ENCODE measurements around the gene CADPS2. TPM values are rescaled to one million over a fixed set of nuclear protein-coding genes. Genes with fewer than 3 reads are reported as not detected.

The CADPS2 gene
- total and polyA plus RNA-seq, 2 donors (not counting 1 experiment from before 2014, with no cell fraction given) = not detected

DNA sequence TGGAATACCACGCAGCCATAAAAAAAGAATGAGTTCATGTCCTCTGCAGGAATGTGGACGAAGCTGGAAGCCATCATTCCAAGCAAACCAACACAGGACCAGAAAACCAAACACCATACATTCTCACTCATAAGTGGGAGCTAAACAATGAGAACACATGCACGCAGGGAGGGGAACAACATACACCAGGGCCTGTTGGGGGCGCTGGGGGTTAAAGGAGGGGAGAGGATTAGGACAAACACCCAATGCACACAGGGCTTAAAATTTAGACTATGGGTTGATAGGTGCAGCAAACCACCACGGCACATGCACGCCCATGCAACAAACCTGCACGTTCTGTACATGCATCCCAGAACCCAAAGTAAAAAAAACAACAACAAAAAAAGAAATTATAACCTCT is 210.6 kb downstream of the CADPS2 start:
- TF ChIP-seq EZH2 (IDR thresholded peaks at IDR 0.05; ENCODE audit: borderline replicate concordance, insufficient read depth, low read depth, low read length, poor library complexity, severe bottlenecking) = no peak
- TF ChIP-seq, protein P1, sequence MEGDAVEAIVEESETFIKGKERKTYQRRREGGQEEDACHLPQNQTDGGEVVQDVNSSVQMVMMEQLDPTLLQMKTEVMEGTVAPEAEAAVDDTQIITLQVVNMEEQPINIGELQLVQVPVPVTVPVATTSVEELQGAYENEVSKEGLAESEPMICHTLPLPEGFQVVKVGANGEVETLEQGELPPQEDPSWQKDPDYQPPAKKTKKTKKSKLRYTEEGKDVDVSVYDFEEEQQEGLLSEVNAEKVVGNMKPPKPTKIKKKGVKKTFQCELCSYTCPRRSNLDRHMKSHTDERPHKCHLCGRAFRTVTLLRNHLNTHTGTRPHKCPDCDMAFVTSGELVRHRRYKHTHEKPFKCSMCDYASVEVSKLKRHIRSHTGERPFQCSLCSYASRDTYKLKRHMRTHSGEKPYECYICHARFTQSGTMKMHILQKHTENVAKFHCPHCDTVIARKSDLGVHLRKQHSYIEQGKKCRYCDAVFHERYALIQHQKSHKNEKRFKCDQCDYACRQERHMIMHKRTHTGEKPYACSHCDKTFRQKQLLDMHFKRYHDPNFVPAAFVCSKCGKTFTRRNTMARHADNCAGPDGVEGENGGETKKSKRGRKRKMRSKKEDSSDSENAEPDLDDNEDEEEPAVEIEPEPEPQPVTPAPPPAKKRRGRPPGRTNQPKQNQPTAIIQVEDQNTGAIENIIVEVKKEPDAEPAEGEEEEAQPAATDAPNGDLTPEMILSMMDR (IDR thresholded peaks at IDR 0.05) = no peak
- H3K36me3 ChIP-seq (replicated peaks in 1 of 2; ENCODE audit: control extremely low read depth in 1 of 2, control insufficient read depth in 1 of 2, extremely low read depth in 1 of 2, insufficient read depth in 2 of 2, low read length in 1 of 2) = no peaks in the 10 kb centered on the region
- no peaks in the 10 kb centered on the region for H3K79me2 ChIP-seq (ENCODE audit: control insufficient read depth, insufficient read depth, low read length)
- H4K20me1 ChIP-seq (ENCODE audit: control insufficient read depth, insufficient read depth, low read length, poor library complexity, severe bottlenecking) = no peaks in the 10 kb centered on the region
- Mint-ChIP-seq H3K4me1 (no peaks in the 10 kb centered on the region), H3K9me3 (ENCODE audit: insufficient read depth) (peaks cover 9% of the 10 kb centered on the region), H3K27ac (no peak overlapping the region), H3K4me3 (no peak overlapping the region), H3K27me3 (no peaks in the 10 kb centered on the region)
- no peak overlapping the region for H2AFZ ChIP-seq (ENCODE audit: insufficient read depth, low read depth, low read length, poor library complexity, severe bottlenecking)
- H3K9ac ChIP-seq (ENCODE audit: low read length) = no peak overlapping the region
- CTCF ChIA-PET = no interaction called here
- no peak overlapping the region for H3K27ac ChIP-seq (ENCODE audit: low read length in 2 of 2)
- intact Hi-C loops (cut with micrococcal nuclease) = no loop called here
- no peak for ATAC-seq (ENCODE audit: low read depth)
- H3K4me1 ChIP-seq (ENCODE audit: control insufficient read depth in 2 of 2, insufficient read depth in 2 of 2, low read length in 2 of 2) = no peaks in the 10 kb centered on the region
- DNase-seq = no peak
- POLR2A ChIA-PET = no interaction called here
- no peaks in the 10 kb centered on the region for H3K27me3 ChIP-seq (replicated peaks in 1 of 4; ENCODE audit: control extremely low read depth in 1 of 4, control insufficient read depth in 3 of 4, insufficient read depth in 4 of 4, low read length in 3 of 4)
- no peak overlapping the region for H3K4me2 ChIP-seq (replicated peaks; ENCODE audit: low read depth, low read length, poor library complexity, severe bottlenecking)
- H3K9me3 ChIP-seq (ENCODE audit: control extremely low read depth in 1 of 3, control insufficient read depth in 2 of 3, insufficient read depth in 1 of 3, low read length in 2 of 3) = peaks cover 0 to 6% (median 0%) of the 10 kb centered on the region in 3 donors
- no peak overlapping the region for H3K4me3 ChIP-seq (ENCODE audit: control extremely low read depth in 1 of 5, extremely low read depth in 1 of 5, insufficient read depth in 1 of 5, low read depth in 2 of 5, low read length in 4 of 5)
- 100% methylated on average over 1 of the region's 7 CpGs for WGBS (ENCODE audit: insufficient coverage)

DNA sequence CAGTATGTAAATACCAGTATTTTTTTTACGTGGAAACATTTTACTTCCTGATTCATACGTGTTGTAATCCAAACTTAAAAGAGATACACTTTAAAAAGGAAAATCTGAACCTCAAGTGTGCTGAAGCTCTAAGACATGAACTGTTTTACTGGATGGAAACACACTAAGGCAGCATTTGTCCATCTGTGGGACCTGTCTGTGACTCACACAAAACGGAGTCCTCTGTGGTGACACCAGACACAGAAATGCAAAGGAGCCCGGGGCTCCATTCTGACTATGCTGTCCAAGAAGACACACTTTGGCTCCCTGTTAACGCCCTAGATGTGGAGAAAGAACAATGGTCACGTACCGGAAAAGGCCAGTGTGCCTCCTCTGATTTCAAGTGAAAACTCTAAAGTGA is 211.2 kb downstream of the CADPS2 start:
- no peak overlapping the region for H2AFZ ChIP-seq (ENCODE audit: insufficient read depth, low read depth, low read length, poor library complexity, severe bottlenecking)
- DNase-seq = no peak
- POLR2A ChIA-PET = no interaction called here
- H3K9me3 ChIP-seq (ENCODE audit: control extremely low read depth in 1 of 3, control insufficient read depth in 2 of 3, insufficient read depth in 1 of 3, low read length in 2 of 3) = peaks cover 0 to 6% (median 0%) of the 10 kb centered on the region in 3 donors
- H3K79me2 ChIP-seq (ENCODE audit: control insufficient read depth, insufficient read depth, low read length) = no peaks in the 10 kb centered on the region
- H3K36me3 ChIP-seq (replicated peaks in 1 of 2; ENCODE audit: control extremely low read depth in 1 of 2, control insufficient read depth in 1 of 2, extremely low read depth in 1 of 2, insufficient read depth in 2 of 2, low read length in 1 of 2) = no peaks in the 10 kb centered on the region
- H3K4me2 ChIP-seq (replicated peaks; ENCODE audit: low read depth, low read length, poor library complexity, severe bottlenecking) = no peak overlapping the region
- TF ChIP-seq, protein P1 (IDR thresholded peaks at IDR 0.05) = no peak
- no peak for TF ChIP-seq EZH2 (IDR thresholded peaks at IDR 0.05; ENCODE audit: borderline replicate concordance, insufficient read depth, low read depth, low read length, poor library complexity, severe bottlenecking)
- H3K9ac ChIP-seq (ENCODE audit: low read length) = no peak overlapping the region
- CTCF ChIA-PET = no interaction called here
- intact Hi-C loops (cut with micrococcal nuclease) = no loop called here
- H3K27me3 Mint-ChIP-seq = no peaks in the 10 kb centered on the region
- WGBS (ENCODE audit: insufficient coverage) = 90% methylated on average over 3 of the region's 7 CpGs
- no peaks in the 10 kb centered on the region for H4K20me1 ChIP-seq (ENCODE audit: control insufficient read depth, insufficient read depth, low read length, poor library complexity, severe bottlenecking)
- H3K4me1 Mint-ChIP-seq = no peaks in the 10 kb centered on the region
- no peak overlapping the region for H3K4me3 ChIP-seq (ENCODE audit: control extremely low read depth in 1 of 5, extremely low read depth in 1 of 5, insufficient read depth in 1 of 5, low read depth in 2 of 5, low read length in 4 of 5)
- H3K27ac Mint-ChIP-seq = no peak overlapping the region
- H3K9me3 Mint-ChIP-seq (ENCODE audit: insufficient read depth) = peaks cover 9% of the 10 kb centered on the region
- H3K27me3 ChIP-seq (replicated peaks in 1 of 4; ENCODE audit: control extremely low read depth in 1 of 4, control insufficient read depth in 3 of 4, insufficient read depth in 4 of 4, low read length in 3 of 4) = no peaks in the 10 kb centered on the region
- no peak for ATAC-seq (ENCODE audit: low read depth)
- no peak overlapping the region for H3K27ac ChIP-seq (ENCODE audit: low read length in 2 of 2)
- H3K4me3 Mint-ChIP-seq = no peak overlapping the region
- no peaks in the 10 kb centered on the region for H3K4me1 ChIP-seq (ENCODE audit: control insufficient read depth in 2 of 2, insufficient read depth in 2 of 2, low read length in 2 of 2)
